ENCODE measurements around the gene HDAC4.
A peak's percentile ranks its signal among the peaks of the same experiment; 100 is the strongest.

The HDAC4 gene

GRCh38 chr2:239321596-239322415 lies 79.0 kb downstream of the HDAC4 start:
- peak; percentile 55 to 63 for DNase-seq

GRCh38 chr2:239318790-239319661 lies 81.8 kb downstream of the HDAC4 start:
- DNase-seq, result no peak

GRCh38 chr2:239318151-239318611 lies 82.6 kb downstream of the HDAC4 start:
- DNase-seq, result peak in 1 of 2 donors; percentile 6

GRCh38 chr2:239316562-239317465 lies 84.0 kb downstream of the HDAC4 start:
- no peak for DNase-seq

- DNase-seq, result no peak
These were observed 85.5 kb downstream of the HDAC4 start for GRCh38 chr2:239315308-239315707.

- peak in 1 of 2 donors; percentile 5 for DNase-seq
These were observed 87.0 kb downstream of the HDAC4 start for GRCh38 chr2:239313776-239314175.

- DNase-seq, result peak in 1 of 2 donors; percentile 8
These were observed 87.8 kb downstream of the HDAC4 start for GRCh38 chr2:239312741-239313667.

- no peak for DNase-seq
These were observed 88.7 kb downstream of the HDAC4 start for GRCh38 chr2:239312081-239312511.

GRCh38 chr2:239311132-239312040 lies 89.4 kb downstream of the HDAC4 start:
- DNase-seq, result peak in 1 of 2 donors; percentile 11

- peak in 1 of 2 donors; percentile 5 for DNase-seq
These were observed 90.3 kb downstream of the HDAC4 start for GRCh38 chr2:239310401-239311061.

- DNase-seq, result no peak
These were observed 91.2 kb downstream of the HDAC4 start for GRCh38 chr2:239309398-239310245.

- DNase-seq, result no peak
These were observed 92.0 kb downstream of the HDAC4 start for GRCh38 chr2:239308661-239309397.

- DNase-seq, result no peak
These were observed 92.8 kb downstream of the HDAC4 start for GRCh38 chr2:239307921-239308613.

GRCh38 chr2:239307221-239307569 lies 93.6 kb downstream of the HDAC4 start:
- DNase-seq, result no peak

GRCh38 chr2:239306274-239307220 lies 94.3 kb downstream of the HDAC4 start:
- DNase-seq, result no peak

GRCh38 chr2:239305771-239306170 lies 95.0 kb downstream of the HDAC4 start:
- DNase-seq, result no peak

All from stimulated activated CD4-positive, alpha-beta T cell treated with anti-CD3 and anti-CD28 coated beads, Interleukin-2, amount 100 ng/mL, for 24 hours (primary cell).